ENCODE results near the gene MZT2B. TPM values are rescaled to one million over a fixed set of nuclear protein-coding genes. Genes with fewer than 3 reads are reported as not detected.
"Not testable (repeated sequence)": the region's sequence is repeated elsewhere in the genome, so short reads cannot be mapped to it uniquely, and the experiment has no call there.

MZT2B gene
- total and polyA plus RNA-seq, 7 donors: 65.3 to 160 (median 109) TPM

GRCh38 chr2:130150181-130151144 lies 31.6 kb upstream of the MZT2B start:
- H3K27me3 ChIP-seq (ENCODE audit: insufficient read depth in 3 of 3, low read length in 2 of 3): peaks cover 0 to 8% (median 0%) of the 10 kb centered on the region in 3 donors
- no peak for TF ChIP-seq CTCF (IDR thresholded peaks at IDR 0.05)
- ATAC-seq (no peak), DNase-seq (no peak)
- no peaks in the 10 kb centered on the region for H3K4me1 ChIP-seq
- no peak overlapping the region for H3K4me3 ChIP-seq
- intact Hi-C loops (cut with DNase I): no loop called here
- 84 to 87% (median 84%) methylated on average over 22 to 23 of the region's 23 CpGs for WGBS, 3 donors
- H3K27ac ChIP-seq: no peak overlapping the region
- H3K9me3 ChIP-seq: no peaks in the 10 kb centered on the region
- peaks cover 0 to 33% of the 10 kb centered on the region in 2 donors for H3K36me3 ChIP-seq (ENCODE audit: insufficient read depth in 1 of 2, low read depth in 1 of 2)

GRCh38 chr2:130151145-130151512 lies 30.9 kb upstream of the MZT2B start:
- H3K27ac ChIP-seq; H3K4me1 ChIP-seq; H3K4me3 ChIP-seq; ATAC-seq; intact Hi-C loops (cut with DNase I); H3K9me3 ChIP-seq; DNase-seq; H3K27me3 ChIP-seq (ENCODE audit: insufficient read depth in 3 of 3, low read length in 2 of 3): not testable (repeated sequence)
- WGBS, 3 donors: 65 to 73% (median 66%) methylated on average over 5 of the region's 5 CpGs
- peaks cover 0 to 33% of the 10 kb centered on the region in 2 donors for H3K36me3 ChIP-seq (ENCODE audit: insufficient read depth in 1 of 2, low read depth in 1 of 2)

- H3K27me3 ChIP-seq (ENCODE audit: insufficient read depth in 3 of 3, low read length in 2 of 3); intact Hi-C loops (cut with DNase I); H3K9me3 ChIP-seq; H3K4me3 ChIP-seq; ATAC-seq; H3K27ac ChIP-seq; H3K4me1 ChIP-seq; DNase-seq: not testable (repeated sequence)
- WGBS, 3 donors: 86 to 90% (median 90%) methylated on average over 17 to 27 of the region's 27 CpGs
- peaks cover 0 to 33% of the 10 kb centered on the region in 2 donors for H3K36me3 ChIP-seq (ENCODE audit: insufficient read depth in 1 of 2, low read depth in 1 of 2)
Measured at GRCh38 chr2:130152136-130152815, 29.8 kb upstream of the MZT2B start.

- Histone ChIP-seq H3K4me3 (no peak overlapping the region), H3K9me3 (no peaks in the 10 kb centered on the region), H3K27me3 (ENCODE audit: insufficient read depth in 3 of 3, low read length in 2 of 3) (no peaks in the 10 kb centered on the region), H3K27ac (no peak overlapping the region), H3K36me3 (ENCODE audit: insufficient read depth in 1 of 2, low read depth in 1 of 2) (peaks cover 0 to 38% of the 10 kb centered on the region in 2 donors), H3K4me1 (no peaks in the 10 kb centered on the region)
- DNase-seq (no peak), ATAC-seq (no peak)
- TF ChIP-seq CTCF (IDR thresholded peaks at IDR 0.05): no peak
- WGBS, 3 donors: 90 to 94% (median 92%) methylated on average over 23 to 25 of the region's 25 CpGs
- intact Hi-C loops (cut with DNase I): no loop called here
Measured at GRCh38 chr2:130152816-130153595, 29.1 kb upstream of the MZT2B start.

- H3K27ac ChIP-seq; H3K27me3 ChIP-seq (ENCODE audit: insufficient read depth in 3 of 3, low read length in 2 of 3); H3K4me1 ChIP-seq; intact Hi-C loops (cut with DNase I); H3K4me3 ChIP-seq; H3K9me3 ChIP-seq: not testable (repeated sequence)
- WGBS, 3 donors: 89 to 92% (median 91%) methylated on average over 19 to 22 of the region's 23 CpGs
- peak in 1 of 4 donors; percentile 2 for ATAC-seq
- DNase-seq: peak in 1 of 2 donors; percentile 28
- H3K36me3 ChIP-seq (ENCODE audit: insufficient read depth in 1 of 2, low read depth in 1 of 2): peaks cover 0 to 42% of the 10 kb centered on the region in 2 donors
Measured at GRCh38 chr2:130153721-130154422, 28.2 kb upstream of the MZT2B start.

GRCh38 chr2:130154423-130154770 lies 27.7 kb upstream of the MZT2B start:
- H3K4me1 ChIP-seq; intact Hi-C loops (cut with DNase I): not testable (repeated sequence)
- peaks cover 0 to 47% of the 10 kb centered on the region in 2 donors for H3K36me3 ChIP-seq (ENCODE audit: insufficient read depth in 1 of 2, low read depth in 1 of 2)

More at GRCh38 chr2:130154423-130154770, 27.7 kb upstream of the MZT2B start:
- H3K27ac ChIP-seq; H3K9me3 ChIP-seq; H3K4me3 ChIP-seq; H3K27me3 ChIP-seq (ENCODE audit: insufficient read depth in 3 of 3, low read length in 2 of 3); ATAC-seq: not testable (repeated sequence)
- peak in 1 of 2 donors; percentile 26 for DNase-seq
- WGBS, 3 donors: 83 to 96% (median 92%) methylated on average over 5 to 7 of the region's 8 CpGs

Measured in psoas muscle (tissue), 8 donors.